ENCODE data around the gene ROS1.
"Not testable (repeated sequence)": the region's sequence is repeated elsewhere in the genome, so short reads cannot be mapped to it uniquely, and the experiment has no call there.

The ROS1 gene

GRCh38 chr6:117266257-117267053 is 159.3 kb downstream of the ROS1 start:
- DNase-seq (ENCODE audit: low read depth) = no peak

GRCh38 chr6:117265410-117266256 is 160.1 kb downstream of the ROS1 start, which contains the start of gene VGLL2:
Gene VGLL2, plus strand, starts transcription at chr6:117265558. Its CDS starts 206 bp downstream, at chr6:117265764.
- peak; percentile 44 for DNase-seq (ENCODE audit: low read depth)

- peak; percentile 13 for DNase-seq (ENCODE audit: low read depth)
Measured at GRCh38 chr6:117264692-117265409, 160.9 kb downstream of the ROS1 start.

GRCh38 chr6:117264369-117264691 is 161.4 kb downstream of the ROS1 start:
- DNase-seq (ENCODE audit: low read depth) = no peak

- DNase-seq (ENCODE audit: low read depth) = no peak
Measured at GRCh38 chr6:117263353-117263927, 162.3 kb downstream of the ROS1 start.

- DNase-seq (ENCODE audit: low read depth) = no peak
Measured at GRCh38 chr6:117262799-117263198, 162.9 kb downstream of the ROS1 start.

GRCh38 chr6:117253785-117254184 is 172.0 kb downstream of the ROS1 start:
- DNase-seq (ENCODE audit: low read depth) = no peak

- not testable (repeated sequence) for DNase-seq (ENCODE audit: low read depth)
Measured at GRCh38 chr6:117244979-117245378, 180.8 kb downstream of the ROS1 start.

GRCh38 chr6:117244571-117244970 is 181.2 kb downstream of the ROS1 start:
- not testable (repeated sequence) for DNase-seq (ENCODE audit: low read depth)

All from amniotic epithelial cell (primary cell).